HCT116 (cell line): ENCODE data around the gene GTF2F1. TPM values are rescaled to one million over a fixed set of nuclear protein-coding genes. Genes with fewer than 3 reads are reported as not detected.

ENCODE experiments used
- ATAC-seq: fragments of 200-7000 bp; cut with Tn5 transposase; 2 replicates; pipeline ENCODE4 v1.9.1; 2020; ENCODE audit warnings: mild to moderate bottlenecking, moderate library complexity
- BruUV-seq: library from RNA; stranded (reverse); fragments of 400-500 nt; replicated peaks from 2 replicates; lab custom pipeline; 2021; lab: Mats Ljungman, UMichigan
- CTCF ChIA-PET: fragments of 300-600 bp; sonication (Branson Sonifier 250); formaldehyde crosslinking; loops from one replicate; lab custom pipeline; 2021; ENCODE audit warnings: antibody characterized with exemption; lab: Charles Lee
- POLR2A ChIA-PET: fragments of 300-600, 350-600 bp; sonication (Branson Sonifier 250); formaldehyde crosslinking; loops from one replicate; lab custom pipeline; 2021; ENCODE audit warnings: antibody characterized with exemption; lab: Charles Lee
- RAD21 ChIA-PET, 2 experiments: fragments of 300-600 bp; sonication (Branson Sonifier 250); formaldehyde crosslinking; loops; one replicate each; lab custom pipeline; 2023; ENCODE audit warnings: low total read pairs in 2 of 2; ENCODE audit not compliant: uncharacterized antibody in 2 of 2, unreplicated experiment in 2 of 2, low non-redundant PET in 1 of 2; lab: Charles Lee
- DNase-seq: peaks from one replicate; pipeline ENCODE4 v3.0.0-alpha.2; 2010; ENCODE audit warnings: low read depth, low spot score
- H2AFZ ChIP-seq: fragments of 200-600 bp; shearing (Covaris generic), sonication (generic); 2 replicates; pipeline ENCODE4 v1.6.1; 2017; ENCODE audit warnings: low read depth, mixed run types, mixed read lengths, antibody characterized with exemption, low read length; ENCODE audit not compliant: poor library complexity, severe bottlenecking
- H3K27ac ChIP-seq: 2 replicates; pipeline ENCODE4 v1.5.1; 2012; ENCODE audit warnings: low read depth, low read length
- H3K27me3 ChIP-seq: fragments of 200-600 bp; sonication (generic); 2 replicates; pipeline ENCODE4 v1.6.1; 2016; ENCODE audit warnings: mixed run types, low read length, mixed read lengths; ENCODE audit not compliant: insufficient read depth
- H3K36me3 ChIP-seq, 2 experiments: fragments of 200-500 bp in 1 of 2; fragments of 200-600 bp in 1 of 2; sonication (Bioruptor generic) in 1 of 2; sonication (generic) in 1 of 2; 2 replicates each; pipeline versions ENCODE4 v1.5.1 to v1.6.1; 2014 to 2016; ENCODE audit warnings: low read length in 2 of 2, inconsistent platforms in 1 of 2, mixed read lengths in 1 of 2, mixed run types in 1 of 2; ENCODE audit not compliant: insufficient read depth in 2 of 2, control insufficient read depth in 1 of 2
- H3K4me1 ChIP-seq, 2 experiments: fragments of 200-600 bp in 1 of 2; sonication (generic) in 1 of 2; 2 replicates each; pipeline versions ENCODE4 v1.5.1 to v1.6.1; 2012 to 2017; ENCODE audit warnings: low read length in 2 of 2, inconsistent platforms in 1 of 2, mild to moderate bottlenecking in 1 of 2, mixed read lengths in 1 of 2, mixed run types in 1 of 2, moderate library complexity in 1 of 2; ENCODE audit not compliant: insufficient read depth in 2 of 2, control insufficient read depth in 1 of 2
- H3K4me2 ChIP-seq: fragments of 200-600 bp; sonication (generic); 2 replicates; pipeline ENCODE4 v1.6.1; 2017; ENCODE audit warnings: mixed run types, low read length, mixed read lengths
- H3K4me3 ChIP-seq, 2 experiments: fragments of 200-600 bp in 1 of 2; sonication (generic) in 1 of 2; replicated peaks in 1 of 2; 2 replicates each; pipeline ENCODE4 v1.5.1; 2011 to 2016; ENCODE audit warnings: low read length in 2 of 2, control low read depth in 1 of 2, low read depth in 1 of 2, mild to moderate bottlenecking in 1 of 2, mixed read lengths in 1 of 2, mixed run types in 1 of 2
- H3K79me2 ChIP-seq: fragments of 200-600 bp; sonication (generic); 2 replicates; pipeline ENCODE4 v1.6.1; 2017; ENCODE audit warnings: mild to moderate bottlenecking, mixed run types, low read length, moderate library complexity, mixed read lengths; ENCODE audit not compliant: insufficient read depth
- H3K9ac ChIP-seq: fragments of 200-600 bp; sonication (generic); 2 replicates; pipeline ENCODE4 v1.6.1; 2016; ENCODE audit warnings: low read length, mixed read lengths
- H3K9me2 ChIP-seq: fragments of 200-600 bp; sonication (generic), shearing (Covaris generic); 2 replicates; pipeline ENCODE4 v1.6.1; 2017; ENCODE audit warnings: mixed run types, mild to moderate bottlenecking, moderate library complexity; ENCODE audit not compliant: insufficient read depth
- H3K9me3 ChIP-seq, 2 experiments: fragments of 200-500 bp in 1 of 2; fragments of 200-600 bp in 1 of 2; sonication (Bioruptor generic) in 1 of 2; sonication (generic) in 1 of 2; 2 replicates each; pipeline ENCODE4 v1.6.1; 2014 to 2017; ENCODE audit warnings: low read length in 2 of 2, mixed read lengths in 2 of 2, inconsistent platforms in 1 of 2, low read depth in 1 of 2, mild to moderate bottlenecking in 1 of 2, mixed run types in 1 of 2, moderate library complexity in 1 of 2; ENCODE audit not compliant: control insufficient read depth in 1 of 2, insufficient read depth in 1 of 2
- H4K20me1 ChIP-seq: fragments of 200-600 bp; sonication (generic), shearing (Covaris generic); 2 replicates; pipeline ENCODE4 v1.6.1; 2017; ENCODE audit warnings: mixed run types, mild to moderate bottlenecking, moderate library complexity; ENCODE audit not compliant: insufficient read depth
- CBX3 ChIP-seq: IDR thresholded peaks from 2 replicates; pipeline ENCODE4 v1.6.1; 2012; ENCODE audit warnings: low read depth
- CEBPB ChIP-seq: IDR thresholded peaks from 2 replicates; pipeline ENCODE4 v1.6.1; 2012; ENCODE audit warnings: low read depth
- EZH2phosphoT487 ChIP-seq: fragments of 200-600 bp; IDR thresholded peaks from 2 replicates; pipeline ENCODE4 v1.6.1; 2018; ENCODE audit warnings: antibody characterized with exemption, borderline replicate concordance
- ZFX ChIP-seq: fragments of 450-650 bp; IDR thresholded peaks from 2 replicates; pipeline ENCODE4 v1.6.1; 2017
- intact Hi-C: fragments of 100-400 bp; cut with micrococcal nuclease; formaldehyde crosslinking; loops from 2 replicates; pipeline ENCODE4 v1.10.0; 2022
- microRNA-seq: library from miRNA; unstranded; fragments of <30 nt; microRNA quantifications from one replicate; pipeline ENCODE4, GENCODE V29; 2016; ENCODE audit warnings: borderline number of aligned reads
- total RNA-seq: library from RNA; stranded (reverse); gene quantifications from one replicate; pipeline ENCODE4 v1.2.1, GENCODE V29; 2021; ENCODE audit not compliant: unreplicated experiment

Gene GTF2F1
- total RNA-seq, 1 experiment from 2014 or later: 82.0 TPM

DNA sequence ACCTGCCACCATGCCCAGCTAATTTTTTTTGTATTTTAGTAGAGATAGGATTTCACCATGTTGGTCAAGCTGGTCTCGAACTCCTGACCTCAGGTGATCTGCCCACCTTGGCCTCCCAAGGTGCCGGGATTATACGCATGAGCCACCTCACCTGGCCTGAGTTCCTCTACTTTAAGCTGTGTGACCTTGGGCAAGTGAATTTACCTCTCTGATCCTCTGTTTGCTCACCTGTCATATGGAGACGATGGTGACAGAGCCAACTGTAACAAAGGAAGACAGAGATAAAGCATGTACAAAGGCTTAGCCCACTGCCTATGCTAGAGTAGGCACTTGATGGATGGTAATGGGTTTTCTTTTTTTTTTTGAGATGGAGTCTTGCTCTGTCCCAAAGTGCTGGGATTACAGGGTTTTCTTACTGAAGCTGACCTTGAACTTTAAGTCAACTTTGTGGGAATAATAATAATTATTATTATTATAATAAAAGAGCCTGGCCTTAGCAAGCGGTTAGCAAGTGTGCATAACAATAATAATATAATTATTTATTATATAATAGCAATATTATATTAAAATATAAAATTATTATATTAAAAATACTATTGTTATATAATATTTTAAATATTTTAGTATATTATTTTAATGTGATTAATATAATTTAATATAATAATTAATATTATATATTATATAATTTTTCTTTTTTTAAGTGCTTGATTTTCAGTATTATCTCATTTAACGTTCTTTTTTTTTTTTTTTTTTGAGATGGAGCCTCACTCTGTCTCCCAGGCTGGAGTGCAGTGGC lies 58.3 kb downstream of the GTF2F1 start:
- no peak for ATAC-seq
- H3K27ac ChIP-seq: no peak overlapping the region
- no peaks in the 10 kb centered on the region for H3K9me3 ChIP-seq
- RAD21 ChIA-PET: no interaction called here
- DNase-seq: no peak
- intact Hi-C loops: no loop called here
- H3K36me3 ChIP-seq: no peaks in the 10 kb centered on the region
- H3K79me2 ChIP-seq: no peaks in the 10 kb centered on the region
- H3K4me1 ChIP-seq: no peaks in the 10 kb centered on the region
- H3K9ac ChIP-seq: no peak overlapping the region
- CTCF ChIA-PET: no interaction called here
- H3K9me2 ChIP-seq: no peaks in the 10 kb centered on the region
- POLR2A ChIA-PET: no interaction called here
- H2AFZ ChIP-seq: no peak overlapping the region
- H4K20me1 ChIP-seq: no peaks in the 10 kb centered on the region
- TF ChIP-seq ZFX (no peak), EZH2phosphoT487 (no peak), CBX3 (no peak), CEBPB (no peak)
- no peaks in the 10 kb centered on the region for H3K27me3 ChIP-seq
- H3K4me3 ChIP-seq: no peak overlapping the region
- BruUV-seq: no TSS peak
- no peak overlapping the region for H3K4me2 ChIP-seq

DNA sequence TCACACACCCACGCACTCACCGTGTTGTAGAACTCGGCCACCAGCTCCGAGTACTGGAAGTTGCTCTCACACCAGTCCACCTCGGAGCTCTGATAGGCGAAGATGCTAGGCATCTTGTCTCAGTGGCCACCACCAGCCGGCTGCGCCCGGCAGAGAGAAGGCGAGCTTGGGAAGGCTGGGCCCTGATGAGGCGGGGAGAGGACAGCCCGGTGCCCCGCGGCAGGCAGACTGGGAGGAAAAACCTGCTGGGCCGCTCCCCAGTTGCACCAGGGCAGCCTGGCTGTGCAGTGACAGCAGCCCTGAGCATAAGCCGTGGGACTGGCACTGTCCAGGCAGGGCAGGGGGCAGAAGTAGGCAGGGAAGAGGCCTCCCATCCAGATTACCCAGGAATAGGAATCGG lies 59.5 kb downstream of the GTF2F1 start, which contains the start of gene ACER1:
Gene ACER1 (minus strand): TSS at position 174 of the 400 bp plus-strand sequence. CDS start 61 bp downstream, at position 113.
- H3K79me2 ChIP-seq: no peaks in the 10 kb centered on the region
- no peak within 1 kb of the TSS for H3K4me2 ChIP-seq
- H2AFZ ChIP-seq: no peak within 1 kb of the TSS
- no peak for TF ChIP-seq CBX3
- TF ChIP-seq, all 23 proteins: peak for 0
- Histone ChIP-seq H3K9ac (no peak within 1 kb of the TSS), H4K20me1 (no peaks in the 10 kb centered on the region), H3K36me3 (no peaks in the 10 kb centered on the region), H3K27me3 (no peaks in the 10 kb centered on the region), H3K27ac (no peak within 1 kb of the TSS), H3K4me1 (no peaks in the 10 kb centered on the region), H3K4me3 (no peak within 1 kb of the TSS), H3K9me2 (no peaks in the 10 kb centered on the region), H3K9me3 (no peaks in the 10 kb centered on the region)
- POLR2A ChIA-PET: no interaction called here
- RAD21 ChIA-PET: no interaction called here
- no TSS peak for BruUV-seq
- intact Hi-C loops: no loop called here
- ATAC-seq (no peak), DNase-seq (no peak)
- CTCF ChIA-PET: no interaction called here

Small RNA genes within 50 kb of the gene (microRNA-seq; reads per million reads assigned to microRNA genes)
- 14.5 reads per million, percentile 35 among the genes with 10 or more reads in this experiment for gene MIR3940
- not detected for gene MIR6790
- 3.6 reads per million for gene MIR6885

Other genes with a start within 250 kb of the GTF2F1 start
- gene MLLT1, start 113.2 kb downstream of the GTF2F1 start, total RNA-seq: 55.0 TPM
- gene ACER1, start 59.6 kb downstream of the GTF2F1 start, total RNA-seq: not detected
- 116 TPM for gene CLPP, start 31.6 kb downstream of the GTF2F1 start, total RNA-seq
- 57.1 TPM for gene ALKBH7, start 20.4 kb downstream of the GTF2F1 start, total RNA-seq
- gene PSPN, start 17.2 kb downstream of the GTF2F1 start, total RNA-seq: 3.4 TPM
- gene KHSRP, start 31.6 kb upstream of the GTF2F1 start, total RNA-seq: 553 TPM
- 0.93 TPM for gene SLC25A41, start 40.6 kb upstream of the GTF2F1 start, total RNA-seq
- 89.5 TPM for gene SLC25A23, start 66.6 kb upstream of the GTF2F1 start, total RNA-seq
- gene CRB3, start 71.1 kb upstream of the GTF2F1 start, total RNA-seq: 40.5 TPM
- 0.54 TPM for gene DENND1C, start 88.6 kb upstream of the GTF2F1 start, total RNA-seq
- 32.5 TPM for gene TUBB4A, start 109.1 kb upstream of the GTF2F1 start, total RNA-seq
- 25.1 TPM for gene TNFSF9, start 137.9 kb upstream of the GTF2F1 start, total RNA-seq
- 2.1 TPM for gene CD70, start 198.0 kb upstream of the GTF2F1 start, total RNA-seq